ENCODE data around the gene PHACTR2. TPM values are rescaled to one million over a fixed set of nuclear protein-coding genes. Genes with fewer than 3 reads are reported as not detected.

The PHACTR2 gene
- total RNA-seq, 2 donors from 2014 or later: 68.5 to 87.7 TPM

- H3K4me3 ChIP-seq: peak overlapping the region; percentile 40
- peaks cover 47 to 96% of the 10 kb centered on the region in 2 donors for H3K4me1 ChIP-seq (ENCODE audit: control insufficient read depth in 1 of 2, low read depth in 2 of 2)
- H3K27ac ChIP-seq: peak overlapping the region; percentile 84 to 91
Observed at GRCh38 chr6:143691900-143692636, 14.3 kb downstream of the PHACTR2 start.

DNA sequence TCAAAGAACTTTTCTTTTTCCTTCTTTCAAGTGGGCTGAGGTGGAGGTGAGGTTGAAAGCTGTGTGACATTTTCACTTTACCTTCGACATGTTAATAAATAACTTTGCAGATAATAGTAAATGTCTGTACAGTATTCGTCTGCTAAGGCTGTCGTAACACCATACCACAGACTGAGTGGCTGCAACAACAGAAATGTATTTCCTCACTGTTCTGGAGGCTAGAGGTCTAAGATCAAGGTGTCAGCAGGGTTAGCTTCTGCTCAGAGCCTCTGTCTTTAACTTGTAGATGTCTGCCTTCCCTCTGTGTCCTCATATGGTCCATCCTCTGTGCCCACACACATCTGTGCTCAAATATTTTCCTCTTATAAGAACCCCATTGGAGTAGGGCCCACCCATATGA lies 14.9 kb downstream of the PHACTR2 start:
- Histone ChIP-seq H3K36me3 (no peaks in the 10 kb centered on the region), H3K4me3 (peak overlapping the region; percentile 40), H3K27me3 (replicated peaks; ENCODE audit: insufficient read depth) (no peaks in the 10 kb centered on the region), H3K27ac (peak overlapping the region; percentile 84 to 91), H3K4me1 (ENCODE audit: control insufficient read depth in 1 of 2, low read depth in 2 of 2) (peaks cover 51 to 95% of the 10 kb centered on the region in 2 donors), H3K9me3 (no peaks in the 10 kb centered on the region)
- TF ChIP-seq, protein P1, sequence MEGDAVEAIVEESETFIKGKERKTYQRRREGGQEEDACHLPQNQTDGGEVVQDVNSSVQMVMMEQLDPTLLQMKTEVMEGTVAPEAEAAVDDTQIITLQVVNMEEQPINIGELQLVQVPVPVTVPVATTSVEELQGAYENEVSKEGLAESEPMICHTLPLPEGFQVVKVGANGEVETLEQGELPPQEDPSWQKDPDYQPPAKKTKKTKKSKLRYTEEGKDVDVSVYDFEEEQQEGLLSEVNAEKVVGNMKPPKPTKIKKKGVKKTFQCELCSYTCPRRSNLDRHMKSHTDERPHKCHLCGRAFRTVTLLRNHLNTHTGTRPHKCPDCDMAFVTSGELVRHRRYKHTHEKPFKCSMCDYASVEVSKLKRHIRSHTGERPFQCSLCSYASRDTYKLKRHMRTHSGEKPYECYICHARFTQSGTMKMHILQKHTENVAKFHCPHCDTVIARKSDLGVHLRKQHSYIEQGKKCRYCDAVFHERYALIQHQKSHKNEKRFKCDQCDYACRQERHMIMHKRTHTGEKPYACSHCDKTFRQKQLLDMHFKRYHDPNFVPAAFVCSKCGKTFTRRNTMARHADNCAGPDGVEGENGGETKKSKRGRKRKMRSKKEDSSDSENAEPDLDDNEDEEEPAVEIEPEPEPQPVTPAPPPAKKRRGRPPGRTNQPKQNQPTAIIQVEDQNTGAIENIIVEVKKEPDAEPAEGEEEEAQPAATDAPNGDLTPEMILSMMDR (IDR thresholded peaks at IDR 0.05): no peak
- DNase-seq (ENCODE audit: low spot score) (no peak), ATAC-seq (ENCODE audit: insufficient number of reproducible peaks, low FRiP score, low read depth) (no peak)

More at GRCh38 chr6:143691900-143692636, 14.3 kb downstream of the PHACTR2 start:
- Histone ChIP-seq H3K27me3 (replicated peaks; ENCODE audit: insufficient read depth) (no peaks in the 10 kb centered on the region), H3K9me3 (no peaks in the 10 kb centered on the region), H3K36me3 (no peaks in the 10 kb centered on the region)
- ATAC-seq (ENCODE audit: insufficient number of reproducible peaks, low FRiP score, low read depth) (no peak), DNase-seq (ENCODE audit: low spot score) (no peak)
- TF ChIP-seq, protein P1 (IDR thresholded peaks at IDR 0.05): no peak

DNA sequence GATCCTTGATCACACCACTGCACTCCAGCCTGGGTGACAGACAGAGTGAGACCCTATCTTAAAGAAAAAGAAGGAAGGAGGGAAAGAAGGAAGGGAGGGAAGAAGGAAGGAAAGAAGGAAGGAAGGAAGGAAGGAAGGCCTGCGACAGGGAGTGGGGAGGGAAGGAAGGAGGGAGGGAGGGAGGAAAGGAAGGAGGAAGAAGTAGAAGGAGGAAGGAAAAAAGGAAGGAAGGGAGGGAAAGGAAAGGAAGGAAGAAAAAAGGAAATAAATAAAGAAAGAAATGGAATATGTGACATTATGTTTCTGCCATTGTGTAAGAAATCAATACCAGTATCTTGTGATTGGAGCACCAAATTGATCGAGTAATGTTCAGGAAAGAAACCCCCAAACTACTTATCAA lies 16.2 kb downstream of the PHACTR2 start:
- ATAC-seq (ENCODE audit: insufficient number of reproducible peaks, low FRiP score, low read depth): no peak
- no peak for DNase-seq (ENCODE audit: low spot score)
- TF ChIP-seq, protein P1 (IDR thresholded peaks at IDR 0.05): no peak
- Histone ChIP-seq H3K4me3 (no peak overlapping the region), H3K4me1 (ENCODE audit: control insufficient read depth in 1 of 2, low read depth in 2 of 2) (peaks cover 52 to 95% of the 10 kb centered on the region in 2 donors), H3K36me3 (no peaks in the 10 kb centered on the region), H3K9me3 (no peaks in the 10 kb centered on the region), H3K27me3 (replicated peaks; ENCODE audit: insufficient read depth) (no peaks in the 10 kb centered on the region), H3K27ac (peak overlapping the region; percentile 84 to 91)

DNA sequence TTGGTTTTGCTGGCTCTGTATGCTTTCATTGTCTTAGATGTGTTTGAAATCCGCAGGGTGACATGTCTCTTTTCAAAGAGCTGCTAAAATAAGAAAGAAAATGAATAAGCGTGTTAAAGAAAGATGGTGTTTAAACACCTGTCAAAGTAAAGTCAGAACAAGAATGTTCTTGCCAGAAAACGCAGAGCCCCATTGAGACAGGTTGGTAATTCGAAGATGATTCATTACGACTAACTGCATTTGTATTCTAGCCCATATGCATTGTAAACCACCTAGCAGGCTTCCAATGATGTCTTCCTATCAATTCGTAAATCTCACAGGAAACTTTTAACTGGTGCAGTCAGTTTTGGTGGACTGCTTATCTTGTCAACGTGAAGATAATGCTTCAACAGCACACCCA lies 16.8 kb downstream of the PHACTR2 start:
- Histone ChIP-seq H3K4me3 (no peak overlapping the region), H3K9me3 (no peaks in the 10 kb centered on the region), H3K4me1 (ENCODE audit: control insufficient read depth in 1 of 2, low read depth in 2 of 2) (peaks cover 54 to 95% of the 10 kb centered on the region in 2 donors), H3K27ac (peak overlapping the region; percentile 84 to 91), H3K27me3 (replicated peaks; ENCODE audit: insufficient read depth) (no peaks in the 10 kb centered on the region), H3K36me3 (no peaks in the 10 kb centered on the region)
- TF ChIP-seq, protein P1 (IDR thresholded peaks at IDR 0.05): no peak
- ATAC-seq (ENCODE audit: insufficient number of reproducible peaks, low FRiP score, low read depth): no peak
- no peak for DNase-seq (ENCODE audit: low spot score)

- no peak for ATAC-seq (ENCODE audit: insufficient number of reproducible peaks, low FRiP score, low read depth)
Observed at GRCh38 chr6:143695130-143695968, 17.6 kb downstream of the PHACTR2 start.

More at GRCh38 chr6:143695130-143695968, 17.6 kb downstream of the PHACTR2 start:
- Histone ChIP-seq H3K27me3 (replicated peaks; ENCODE audit: insufficient read depth) (no peaks in the 10 kb centered on the region), H3K4me1 (ENCODE audit: control insufficient read depth in 1 of 2, low read depth in 2 of 2) (peaks cover 56 to 95% of the 10 kb centered on the region in 2 donors), H3K36me3 (no peaks in the 10 kb centered on the region), H3K27ac (peak overlapping the region; percentile 84 to 91), H3K4me3 (no peak overlapping the region), H3K9me3 (no peaks in the 10 kb centered on the region)
- no peak for DNase-seq (ENCODE audit: low spot score)
- TF ChIP-seq, protein P1 (IDR thresholded peaks at IDR 0.05): no peak

Data from thoracic aorta (tissue), 2 donors.